ENCODE measurements around the gene XXYLT1.

The XXYLT1 gene

GRCh38 chr3:195266428-195266827 lies 4.5 kb downstream of the XXYLT1 start:
- no peak for DNase-seq

GRCh38 chr3:195265363-195265976 lies 5.5 kb downstream of the XXYLT1 start:
- no peak for DNase-seq

DNA sequence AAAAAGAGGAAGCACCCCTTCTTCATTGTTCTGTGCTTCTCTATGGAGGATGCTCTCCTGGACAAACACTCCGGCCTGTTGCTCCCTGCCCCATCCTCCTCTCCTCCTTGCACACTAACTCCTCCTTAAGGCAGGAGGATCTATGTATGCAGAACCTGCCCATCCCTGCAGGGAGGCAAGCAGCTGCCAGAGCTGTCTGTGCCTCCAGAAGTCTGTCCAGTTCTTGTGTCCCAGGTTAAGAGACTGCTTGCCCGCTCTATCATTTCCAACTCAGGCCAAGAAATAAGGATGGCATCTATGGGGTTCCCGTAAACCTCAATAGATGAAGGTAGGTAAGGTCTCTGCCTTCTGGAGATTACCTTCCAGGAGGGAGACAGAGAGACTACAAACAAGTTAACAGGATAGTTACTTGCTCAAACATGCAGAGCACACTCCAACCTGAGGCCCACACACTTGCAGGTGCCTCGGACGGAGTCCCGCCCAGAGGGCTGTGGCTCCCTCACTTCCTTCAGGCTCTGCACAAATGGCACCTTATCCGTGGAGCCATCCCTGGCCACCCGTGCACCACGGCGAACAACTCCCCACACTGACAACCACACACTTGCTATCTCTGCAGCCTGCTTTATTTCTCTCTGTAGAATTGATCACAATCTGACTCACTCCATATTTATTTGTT lies 6.9 kb downstream of the XXYLT1 start:
- DNase-seq = no peak

DNA sequence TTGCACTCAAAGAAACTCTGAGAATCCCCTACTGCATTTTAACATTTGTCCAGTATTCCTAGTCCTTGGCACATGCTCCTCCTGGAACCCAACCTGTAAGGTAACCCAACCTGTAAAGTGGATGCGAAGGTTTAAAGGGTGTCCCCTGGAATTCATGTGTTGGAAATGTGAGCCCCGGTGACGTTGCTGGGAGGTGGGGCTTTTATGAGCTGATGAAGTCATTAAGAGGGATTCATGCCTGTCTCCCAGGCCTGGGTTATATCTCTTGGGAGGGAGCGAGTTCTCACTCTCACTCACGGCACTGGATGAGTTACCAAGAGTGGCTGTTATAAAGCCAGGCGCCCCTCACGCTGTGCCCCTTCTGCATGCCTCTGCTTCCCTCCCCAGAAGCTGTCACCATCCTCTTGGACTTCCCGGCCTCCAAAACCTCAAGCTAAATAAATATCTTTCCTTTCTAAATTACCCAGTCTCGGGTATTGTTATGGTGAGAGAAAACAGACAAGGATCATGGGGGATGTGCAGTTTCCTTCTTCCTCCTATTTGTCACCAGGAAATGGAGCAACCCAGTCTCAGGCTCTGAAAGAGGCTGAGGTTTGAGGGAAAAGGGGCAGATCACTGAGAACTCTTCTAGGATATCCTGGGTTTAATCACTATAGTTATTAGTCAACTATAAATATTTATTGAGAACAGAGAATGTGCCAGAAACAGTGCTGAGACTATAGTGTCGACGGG lies 7.6 kb downstream of the XXYLT1 start:
- no peak for DNase-seq

GRCh38 chr3:195261925-195262324 lies 9.0 kb downstream of the XXYLT1 start:
- no peak for DNase-seq

DNA sequence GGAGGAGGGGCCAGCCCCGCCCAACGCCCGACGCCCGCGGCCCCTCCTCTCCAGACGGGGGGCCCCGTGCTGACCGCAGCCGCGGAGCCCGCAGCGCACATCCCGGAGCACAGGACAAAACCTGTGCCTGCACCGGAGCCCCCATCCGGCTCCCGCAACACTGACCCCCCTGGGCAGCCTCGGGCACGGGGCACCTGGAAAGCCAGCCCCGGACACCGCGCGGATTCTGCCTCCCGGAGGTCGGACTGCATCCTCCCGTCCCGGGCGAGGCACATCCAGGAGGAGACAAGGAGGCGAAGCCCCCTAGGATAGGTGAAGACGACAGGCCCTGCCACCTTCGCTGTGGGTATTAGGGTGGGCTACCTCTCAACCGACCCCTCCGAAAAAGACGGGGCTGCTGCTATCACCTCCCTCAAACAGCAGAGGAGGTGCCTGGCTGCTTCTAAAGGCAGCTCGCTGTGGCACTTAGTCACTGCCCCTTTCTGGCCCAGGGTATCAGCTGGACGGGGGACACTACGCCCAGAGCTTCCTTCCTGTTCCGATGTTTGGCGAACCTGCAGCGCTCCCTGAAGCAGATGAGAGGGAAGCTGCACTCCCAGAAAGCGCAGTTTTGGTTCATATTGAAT lies 10.6 kb downstream of the XXYLT1 start:
- peak; percentile 23 for DNase-seq

DNA sequence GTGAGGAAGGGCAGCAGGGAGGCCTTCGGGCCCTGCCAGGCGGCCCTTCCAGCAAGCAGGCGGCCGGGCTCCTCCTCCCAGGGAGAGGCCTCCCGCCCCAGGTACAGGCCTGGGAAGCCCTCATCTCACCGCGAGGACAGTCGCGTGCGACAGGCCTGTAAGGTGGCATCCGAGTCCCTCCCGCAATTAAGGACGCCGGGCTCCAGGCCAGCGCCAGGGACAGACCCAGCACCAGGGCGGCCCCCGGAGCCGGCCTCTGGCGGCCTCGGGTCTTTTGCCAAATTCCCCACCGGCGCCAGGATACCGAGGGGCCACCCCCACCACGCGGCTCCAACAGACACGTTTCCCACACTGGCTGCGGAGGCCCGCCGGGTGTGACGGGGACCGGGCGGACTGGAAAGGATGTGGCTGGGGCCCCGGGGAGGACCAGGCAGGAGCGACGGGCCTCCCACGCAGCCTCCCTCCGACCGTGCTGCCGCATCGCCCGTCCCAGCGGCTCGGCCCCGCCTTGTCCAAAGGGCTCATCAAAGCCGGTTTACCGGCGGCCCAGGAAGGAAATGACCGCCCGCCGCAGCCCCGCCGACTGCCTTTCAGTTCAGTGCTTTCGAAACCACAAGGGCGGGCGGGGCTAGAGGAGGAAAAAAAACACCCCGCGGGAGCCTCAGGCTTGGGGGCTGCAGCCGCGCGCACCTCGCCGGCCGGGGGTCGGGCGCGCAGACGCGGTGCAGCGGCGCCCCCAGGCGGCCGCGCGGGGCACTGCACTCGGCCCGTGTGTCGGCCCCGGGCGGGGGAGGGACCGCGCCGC lies 11.3 kb downstream of the XXYLT1 start:
- peak; percentile 86 for DNase-seq

DNA sequence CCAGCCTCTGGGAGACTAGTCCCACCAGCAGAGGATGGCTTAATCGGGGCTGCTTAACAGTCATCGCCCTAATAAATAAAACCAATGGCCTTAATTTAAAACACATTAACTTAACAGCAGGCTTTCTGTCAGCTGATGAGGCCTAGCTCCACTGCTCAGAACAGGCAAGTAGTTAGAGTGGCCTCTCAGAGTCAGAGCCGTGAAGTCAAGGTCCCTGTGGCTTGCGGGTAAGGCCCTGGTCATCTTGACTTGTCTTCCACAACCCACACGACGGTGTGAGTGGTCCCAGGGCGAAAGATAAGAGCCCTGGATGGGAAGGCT lies 11.8 kb downstream of the XXYLT1 start:
- no peak for DNase-seq

GRCh38 chr3:195258449-195259153 lies 12.4 kb downstream of the XXYLT1 start:
- no peak for DNase-seq

DNA sequence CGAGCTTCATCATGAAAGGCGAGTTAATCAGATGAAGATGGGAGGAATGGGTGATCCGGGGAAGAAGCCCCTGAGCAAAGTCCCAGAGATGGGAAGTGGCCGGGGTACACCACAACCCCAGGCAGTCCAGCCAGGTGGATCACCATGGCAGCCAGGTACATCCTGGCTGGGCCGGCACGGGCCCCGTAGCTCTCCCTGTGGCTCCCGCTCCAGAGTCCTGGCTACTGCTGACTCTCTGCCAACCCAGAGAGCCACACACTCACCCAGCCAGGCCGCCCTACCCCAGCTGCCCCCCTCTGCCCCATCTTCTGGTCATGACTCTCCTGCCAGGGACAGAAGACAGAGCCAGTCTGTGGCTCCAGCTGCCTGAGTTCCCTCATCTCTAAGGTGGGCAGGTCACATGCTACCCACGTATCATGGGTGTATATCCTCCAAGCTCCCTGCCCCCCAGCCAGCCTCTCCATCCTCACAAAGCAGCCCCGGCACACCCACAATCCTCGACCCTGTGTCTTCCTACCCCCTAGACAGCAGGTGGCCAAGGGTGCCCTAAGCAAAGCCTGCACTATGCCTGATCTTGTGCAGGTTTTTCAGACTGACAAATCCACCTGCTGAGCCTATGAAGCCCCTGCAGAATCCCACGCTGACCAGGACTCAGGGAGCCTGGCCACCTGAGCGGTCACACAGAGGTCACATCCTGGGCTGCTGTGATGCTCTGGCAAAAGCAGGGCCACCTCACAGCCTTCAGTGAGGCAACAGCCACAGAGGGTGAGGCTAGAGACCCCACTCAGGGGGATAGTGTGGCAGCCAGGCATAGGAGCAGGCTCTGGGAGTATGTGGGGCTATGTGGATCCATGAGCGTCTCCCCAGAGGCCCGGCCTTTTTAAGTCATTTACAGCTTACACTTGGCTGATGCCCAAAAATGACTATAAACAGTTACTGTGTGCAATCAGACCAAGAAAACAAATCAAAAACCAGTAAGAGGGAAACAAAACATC lies 13.2 kb downstream of the XXYLT1 start:
- DNase-seq = no peak

DNA sequence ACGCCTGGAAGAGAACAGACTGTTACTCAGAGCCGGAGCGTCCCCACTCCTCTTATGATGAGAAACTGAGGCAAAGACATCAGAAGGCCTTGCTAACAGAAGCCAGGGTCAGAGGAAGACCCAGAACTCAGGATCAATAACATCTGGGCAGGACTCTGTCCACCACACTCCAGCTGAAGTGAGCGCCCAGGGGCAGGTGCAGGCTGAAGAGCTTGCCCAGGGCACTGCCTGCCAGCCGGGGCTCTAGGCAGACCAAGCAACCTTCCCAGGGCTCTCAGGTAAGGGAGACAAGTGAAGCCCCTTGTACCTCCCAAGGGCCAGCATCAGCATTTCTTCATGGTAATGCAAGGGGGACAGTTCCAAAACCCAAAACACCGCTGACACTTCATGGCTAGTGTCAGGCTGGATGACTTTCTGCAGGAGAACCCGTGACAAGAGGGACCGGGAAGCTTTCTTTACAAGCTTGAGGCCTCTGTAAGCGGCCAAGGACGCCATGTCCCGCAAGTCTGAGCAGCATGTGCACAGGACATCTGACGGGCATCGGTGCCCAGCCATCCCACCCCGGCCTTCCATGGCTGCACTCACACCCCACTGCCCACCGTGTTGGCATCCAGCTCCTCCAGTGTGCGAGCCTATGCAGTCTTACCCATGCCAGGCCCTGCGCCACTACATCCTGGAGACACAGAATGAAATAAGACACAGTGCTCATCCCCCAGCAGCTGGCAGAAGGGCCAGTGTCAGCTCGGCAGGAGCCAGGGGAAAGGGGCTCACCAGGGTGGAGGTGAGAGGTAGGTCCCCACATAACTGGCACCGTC lies 14.1 kb downstream of the XXYLT1 start:
- no peak for DNase-seq

DNA sequence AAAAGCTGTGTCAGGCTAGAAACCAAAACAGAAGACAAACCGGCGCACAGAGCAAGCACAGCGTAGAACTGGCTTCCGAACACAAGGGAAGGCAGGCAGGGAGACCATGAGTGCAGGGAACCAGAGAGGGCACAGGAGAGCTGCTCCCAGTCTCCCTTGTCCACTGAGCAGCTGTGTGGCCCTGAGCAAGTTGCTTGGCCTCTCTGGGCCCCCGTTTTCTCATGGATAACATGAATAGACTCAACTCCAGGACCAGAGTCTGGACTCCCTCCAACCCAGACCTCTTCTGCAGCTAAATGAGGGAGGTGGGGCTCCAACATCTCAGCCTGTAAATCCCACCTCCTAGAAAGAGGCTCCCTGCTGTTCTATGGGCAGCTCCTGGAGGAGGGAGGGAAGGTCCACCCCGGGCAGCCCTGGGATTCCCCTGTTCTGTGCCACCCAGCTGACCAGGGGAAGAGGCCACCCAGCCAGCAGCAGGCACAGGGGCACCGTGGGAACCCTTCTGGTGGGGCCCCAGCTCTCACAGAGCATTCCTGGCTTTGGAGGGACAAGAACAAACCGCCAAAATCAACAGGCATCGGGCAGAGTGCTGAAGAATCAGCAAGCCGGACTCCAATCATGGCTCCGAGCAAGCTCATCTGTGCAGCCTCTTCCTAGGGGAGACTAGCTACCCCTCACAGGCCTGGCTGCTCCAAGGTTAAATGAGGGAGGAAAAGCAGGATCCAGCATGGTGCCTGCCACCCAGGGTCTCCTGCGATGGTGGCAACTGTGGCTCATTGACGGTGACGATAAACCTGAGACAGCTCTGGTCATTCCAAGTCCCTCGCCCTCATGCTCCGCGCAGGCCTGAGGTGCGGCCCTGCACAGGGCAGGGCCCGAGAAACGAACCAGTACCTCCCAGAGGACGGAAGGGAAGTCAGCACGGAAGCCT lies 15.1 kb downstream of the XXYLT1 start:
- DNase-seq = no peak

GRCh38 chr3:195255176-195255500 lies 15.8 kb downstream of the XXYLT1 start:
- no peak for DNase-seq

DNA sequence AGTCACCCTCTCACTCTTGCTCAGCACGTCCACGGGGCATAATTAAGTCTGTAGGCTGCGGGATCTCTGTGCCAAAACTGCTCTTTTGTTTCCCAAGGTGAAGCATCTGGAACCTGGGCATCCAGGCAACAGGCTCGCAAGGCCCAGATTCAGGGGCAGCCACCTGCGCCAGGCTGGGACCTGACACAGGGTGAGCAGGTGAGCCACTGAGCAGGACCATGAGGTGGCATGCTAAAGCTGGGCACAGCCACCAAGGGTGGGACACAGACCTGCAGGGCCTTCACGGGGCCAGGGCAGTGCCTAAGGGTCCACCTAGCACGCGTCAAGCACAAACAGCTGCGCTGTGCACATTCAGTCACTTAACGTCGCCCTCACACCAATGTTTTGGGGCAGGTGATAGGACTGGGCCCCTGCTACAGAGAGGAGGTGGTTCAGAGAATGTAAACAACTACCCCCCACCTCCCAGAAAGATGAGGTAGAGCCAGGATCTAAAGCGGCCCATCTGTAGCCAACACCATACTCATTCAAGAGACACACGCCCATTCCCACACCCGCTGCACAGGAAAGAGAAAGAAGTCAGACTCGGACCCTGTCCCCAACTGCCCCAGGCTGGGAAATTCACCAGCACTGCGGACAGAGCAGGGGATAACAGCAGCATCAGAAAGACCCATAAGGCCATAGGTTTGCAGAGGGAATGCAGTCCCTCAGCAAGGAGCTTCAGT lies 16.3 kb downstream of the XXYLT1 start:
- DNase-seq = no peak

DNA sequence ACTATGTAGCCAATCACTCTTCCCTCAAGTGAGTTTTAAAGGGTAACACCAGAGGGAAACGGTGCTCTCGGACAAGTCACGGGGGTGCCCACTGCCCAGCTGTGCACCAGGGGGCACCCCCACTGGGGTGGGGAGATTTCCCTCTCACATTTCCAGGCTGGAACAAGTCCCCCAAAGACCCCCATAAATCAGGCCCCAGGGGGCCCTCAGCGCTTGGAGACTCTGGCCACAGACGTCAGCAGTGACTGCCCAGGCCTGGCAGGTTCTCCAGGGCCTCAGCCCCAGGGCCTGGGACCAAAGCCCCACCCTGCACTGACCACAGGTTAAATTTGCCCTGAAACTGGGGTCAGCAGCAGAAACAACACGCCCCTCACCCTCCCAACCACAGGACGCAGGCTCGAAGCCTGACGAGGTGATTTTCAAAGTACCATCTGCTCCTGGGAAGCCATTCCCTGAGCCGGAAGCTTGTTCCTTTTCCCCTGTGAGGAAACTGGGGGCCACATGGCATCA lies 17.0 kb downstream of the XXYLT1 start:
- no peak for DNase-seq

DNA sequence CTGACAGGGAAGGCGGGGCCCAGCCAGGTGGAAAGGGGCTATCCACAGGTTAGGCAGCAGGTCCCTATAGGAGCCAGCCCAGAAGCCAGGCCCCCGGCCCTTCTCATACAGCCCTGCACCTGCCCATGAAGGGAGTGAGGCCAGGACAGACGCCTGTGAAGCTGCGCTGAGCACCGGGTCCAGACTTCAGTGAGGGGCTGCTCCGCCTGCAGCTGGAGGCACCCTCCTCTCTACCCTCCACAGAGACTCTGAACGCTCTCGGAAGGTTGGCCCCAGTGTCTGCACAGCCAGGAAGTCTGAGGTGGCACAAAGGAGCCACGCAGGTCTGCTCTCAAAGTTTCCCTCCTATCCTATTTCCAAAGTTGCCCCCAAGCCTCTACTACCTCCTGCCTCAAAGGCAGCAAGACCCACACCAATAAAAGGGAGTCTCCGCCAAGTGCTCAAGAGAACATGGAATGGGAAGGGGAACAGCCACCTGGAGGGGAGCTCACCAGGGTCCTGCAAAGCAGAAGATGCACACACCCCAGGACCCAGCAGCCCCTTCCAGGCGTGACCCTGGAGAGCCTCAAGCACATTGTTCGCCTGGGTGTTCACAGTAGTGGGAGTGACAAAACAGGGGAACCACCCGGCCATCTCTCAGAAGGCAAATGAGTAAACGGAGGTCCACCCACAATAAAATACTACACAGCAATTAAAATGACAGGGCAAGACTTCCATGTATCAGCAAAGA lies 19.5 kb downstream of the XXYLT1 start:
- DNase-seq = no peak

GRCh38 chr3:195250473-195251251 lies 20.3 kb downstream of the XXYLT1 start:
- DNase-seq = no peak

Measured in activated CD4-positive, alpha-beta T cell treated with anti-CD3 and anti-CD28 coated beads, Interleukin-10, Interleukin-2, amounts not matched to agents 100 ng/mL and 50 ng/mL, durations not matched to agents 16 hours and 8 hours (primary cell).